OCI-LY7 (cell line): ENCODE data around the gene NSMF. TPM values are rescaled to one million over a fixed set of nuclear protein-coding genes. Genes with fewer than 3 reads are reported as not detected.

ENCODE experiments used
- BruUV-seq: library from RNA; stranded (reverse); fragments of 400-500 nt; replicated peaks from 2 replicates; lab custom pipeline; 2021; lab: Mats Ljungman, UMichigan
- CTCF ChIA-PET: fragments of 300-600 bp; sonication (Branson Sonifier 250); formaldehyde crosslinking; loops from one replicate; lab custom pipeline; 2022; ENCODE audit warnings: antibody characterized with exemption; ENCODE audit not compliant: unreplicated experiment; lab: Charles Lee
- POLR2A ChIA-PET: fragments of 300-600 bp; sonication (Branson Sonifier 250); formaldehyde crosslinking; loops from one replicate; lab custom pipeline; 2022; ENCODE audit warnings: antibody characterized with exemption; lab: Charles Lee
- DNase-seq: peaks from one replicate; pipeline ENCODE4 v3.0.0-alpha.2; 2015; ENCODE audit warnings: low spot score
- H2AFZ ChIP-seq: fragments of 200-600 bp; sonication (generic), shearing (Covaris generic); 2 replicates; pipeline ENCODE4 v1.6.1; 2014; ENCODE audit warnings: mild to moderate bottlenecking, antibody characterized with exemption, low read length, moderate library complexity
- H3K27ac ChIP-seq: fragments of 200-600 bp; sonication (generic); 2 replicates; pipeline ENCODE4 v1.5.1; 2014; ENCODE audit warnings: mixed run types, low read depth, mild to moderate bottlenecking, moderate library complexity, low read length, inconsistent platforms; ENCODE audit not compliant: poor library complexity, severe bottlenecking
- H3K36me3 ChIP-seq: fragments of 200-600 bp; sonication (generic); 2 replicates; pipeline ENCODE4 v1.6.1; 2014; ENCODE audit warnings: mild to moderate bottlenecking, antibody characterized with exemption, low read length, moderate library complexity, mixed read lengths; ENCODE audit not compliant: insufficient read depth
- H3K4me1 ChIP-seq: fragments of 200-600 bp; sonication (generic); 2 replicates; pipeline ENCODE4 v1.5.1; 2014; ENCODE audit warnings: mild to moderate bottlenecking, low read length; ENCODE audit not compliant: insufficient read depth, poor library complexity, severe bottlenecking
- H3K4me2 ChIP-seq: fragments of 200-600 bp; sonication (generic); 2 replicates; pipeline ENCODE4 v1.6.1; 2014; ENCODE audit warnings: mild to moderate bottlenecking, low read length
- H3K4me3 ChIP-seq: fragments of 200-600 bp; sonication (generic); 2 replicates; pipeline ENCODE4 v1.5.1; 2014; ENCODE audit warnings: mild to moderate bottlenecking, low read depth, low read length; ENCODE audit not compliant: poor library complexity, severe bottlenecking
- H3K79me2 ChIP-seq: fragments of 200-600 bp; sonication (generic); 2 replicates; pipeline ENCODE4 v1.6.1; 2016; ENCODE audit warnings: low read depth, mild to moderate bottlenecking, low read length, moderate library complexity, mixed read lengths; ENCODE audit not compliant: insufficient read depth
- H3K9me2 ChIP-seq: fragments of 200-600 bp; sonication (generic); 2 replicates; pipeline ENCODE4 v1.6.1; 2016; ENCODE audit warnings: mild to moderate bottlenecking, low read length, mixed read lengths; ENCODE audit not compliant: insufficient read depth
- H3K9me3 ChIP-seq: fragments of 200-600 bp; sonication (generic); 2 replicates; pipeline ENCODE4 v1.6.1; 2014; ENCODE audit warnings: mild to moderate bottlenecking, mixed run types, low read length, mixed read lengths
- H4K20me1 ChIP-seq: fragments of 200-600 bp; sonication (generic); 2 replicates; pipeline ENCODE4 v1.6.1; 2014; ENCODE audit warnings: mild to moderate bottlenecking, antibody characterized with exemption, low read length, moderate library complexity, mixed read lengths; ENCODE audit not compliant: insufficient read depth
- CTCF ChIP-seq: fragments of 200-600 bp; sonication (generic); conservative IDR thresholded peaks from 2 replicates; pipeline ENCODE4 v1.5.1; 2014; ENCODE audit warnings: mild to moderate bottlenecking, antibody characterized with exemption, low read length, moderate library complexity, mixed read lengths
- EZH2phosphoT487 ChIP-seq: fragments of 200-600 bp; sonication (generic); IDR thresholded peaks from 2 replicates; pipeline ENCODE4 v1.6.1; 2018; ENCODE audit warnings: low read depth, borderline replicate concordance, mild to moderate bottlenecking, mixed run types, antibody characterized with exemption, low read length, moderate library complexity, mixed read lengths
- intact Hi-C: fragments of 100-400 bp; cut with micrococcal nuclease; formaldehyde crosslinking; loops from one replicate; pipeline ENCODE4 v1.10.0; 2022; ENCODE audit not compliant: unreplicated experiment
- total RNA-seq, 2 experiments: library from RNA; depleted of rRNA in 1 of 2; stranded (reverse); fragments of >200 nt in 1 of 2; shearing (Covaris generic) in 1 of 2; gene quantifications; 2 replicates each; pipeline ENCODE4 v1.2.3, GENCODE V29; 2014 to 2022

NSMF gene
- total RNA-seq, 2 experiments from 2014 or later: 20.3 to 29.8 TPM

DNA sequence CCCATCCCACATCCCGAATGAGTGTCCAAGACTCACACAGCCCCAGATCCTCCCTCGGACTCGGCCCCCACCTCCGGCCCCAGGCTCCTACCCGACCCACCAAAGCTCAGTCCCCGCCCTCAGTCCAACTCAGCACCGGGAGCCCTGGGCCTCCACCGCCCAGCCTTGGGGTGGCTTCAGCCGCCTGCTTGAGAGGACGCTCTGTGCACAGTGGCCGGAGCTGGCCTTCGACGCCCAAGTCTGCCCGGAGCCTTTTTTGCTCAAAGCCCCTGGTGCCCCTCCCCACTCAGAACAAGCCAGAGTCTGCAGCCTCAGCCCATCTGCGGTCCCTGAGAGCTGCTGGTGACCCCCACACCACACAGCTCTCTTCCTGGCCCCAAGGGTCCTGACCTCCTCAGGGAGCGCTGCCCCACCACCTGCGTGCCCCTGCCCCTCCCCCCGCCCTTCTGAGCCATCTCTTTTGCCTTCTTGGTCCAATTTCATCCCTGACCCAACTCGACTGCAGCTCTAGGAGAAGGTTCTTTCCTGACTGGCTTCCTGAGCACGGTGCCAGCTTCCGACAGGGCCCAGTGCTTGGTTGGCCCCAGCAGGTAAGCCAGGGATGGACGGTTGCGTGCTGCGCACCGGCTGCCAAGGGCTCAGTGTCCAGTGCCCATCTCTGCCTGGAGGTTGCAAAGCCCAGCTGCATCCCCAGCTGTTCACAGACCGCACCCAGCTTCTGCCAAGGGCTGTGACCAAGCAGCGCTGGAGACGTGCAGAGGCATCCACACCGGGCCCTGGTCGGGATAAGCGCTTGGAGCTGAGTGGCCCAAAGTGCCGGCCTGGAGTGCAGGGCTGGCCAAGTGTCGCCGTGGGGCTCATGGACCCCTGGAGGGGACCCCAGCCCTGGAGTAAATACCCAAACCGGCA lies 27.7 kb upstream of the NSMF start:
- POLR2A ChIA-PET: no interaction called here
- Histone ChIP-seq H4K20me1 (no peaks in the 10 kb centered on the region), H3K79me2 (no peaks in the 10 kb centered on the region), H3K4me2 (no peak overlapping the region), H2AFZ (no peak overlapping the region), H3K9me2 (no peaks in the 10 kb centered on the region), H3K27ac (no peak overlapping the region), H3K4me3 (no peak overlapping the region), H3K36me3 (no peaks in the 10 kb centered on the region), H3K4me1 (no peaks in the 10 kb centered on the region), H3K9me3 (no peaks in the 10 kb centered on the region)
- TF ChIP-seq CTCF (no peak), EZH2phosphoT487 (no peak)
- CTCF ChIA-PET: no interaction called here
- no peak for DNase-seq
- no TSS peak for BruUV-seq
- intact Hi-C loops: no loop called here

DNA sequence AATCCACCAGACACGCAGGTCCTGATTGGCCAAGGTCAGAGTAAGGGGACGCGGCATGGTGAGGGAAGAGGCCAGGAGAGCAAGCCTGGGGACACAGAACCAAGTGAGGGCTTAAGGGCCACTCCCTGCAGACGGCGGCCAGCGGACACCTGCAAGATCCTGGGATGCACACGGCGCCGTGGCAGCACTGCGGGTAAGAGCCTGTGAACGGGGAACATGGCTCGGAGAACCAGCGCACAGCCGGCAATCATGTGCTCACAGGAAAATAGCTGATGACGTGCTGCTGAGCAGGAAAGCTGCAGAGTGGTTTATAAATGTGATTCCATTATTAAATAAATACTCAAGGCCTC lies 27.0 kb upstream of the NSMF start:
- POLR2A ChIA-PET: no interaction called here
- H3K4me3 ChIP-seq: no peak overlapping the region
- no peaks in the 10 kb centered on the region for H3K79me2 ChIP-seq
- no peak overlapping the region for H3K27ac ChIP-seq
- H4K20me1 ChIP-seq: no peaks in the 10 kb centered on the region
- H2AFZ ChIP-seq: no peak overlapping the region
- no peaks in the 10 kb centered on the region for H3K9me3 ChIP-seq
- H3K9me2 ChIP-seq: no peaks in the 10 kb centered on the region
- no peak overlapping the region for H3K4me2 ChIP-seq
- no peak for TF ChIP-seq EZH2phosphoT487
- no peak for TF ChIP-seq CTCF
- intact Hi-C loops: no loop called here
- no peaks in the 10 kb centered on the region for H3K36me3 ChIP-seq
- H3K4me1 ChIP-seq: no peaks in the 10 kb centered on the region
- no TSS peak for BruUV-seq
- CTCF ChIA-PET: no interaction called here
- DNase-seq: no peak

GRCh38 chr9:137485343-137486140 lies 26.4 kb upstream of the NSMF start:
- Histone ChIP-seq H3K27ac (no peak overlapping the region), H3K4me2 (no peak overlapping the region), H4K20me1 (no peaks in the 10 kb centered on the region), H3K36me3 (no peaks in the 10 kb centered on the region), H3K79me2 (no peaks in the 10 kb centered on the region), H3K9me3 (no peaks in the 10 kb centered on the region), H3K9me2 (no peaks in the 10 kb centered on the region), H3K4me3 (no peak overlapping the region), H2AFZ (no peak overlapping the region), H3K4me1 (no peaks in the 10 kb centered on the region)
- CTCF ChIA-PET: no interaction called here
- POLR2A ChIA-PET: no interaction called here
- intact Hi-C loops: no loop called here
- TF ChIP-seq EZH2phosphoT487: no peak
- no peak for TF ChIP-seq CTCF
- no TSS peak for BruUV-seq
- DNase-seq: no peak
